WERI-Rb-1 (cell line): ENCODE results near the gene OLFM1.

Source experiments
- DNase-seq: peaks from one replicate; pipeline ENCODE4 v3.0.0-alpha.2; 2020
- H3K27ac ChIP-seq: fragments of 250-450 bp; sonication (Bioruptor Pico); 2 replicates; pipeline ENCODE4 v1.5.1; 2020; ENCODE audit warnings: mild to moderate bottlenecking, moderate library complexity
- H3K27me3 ChIP-seq: fragments of 250-450 bp; sonication (Bioruptor Pico); 2 replicates; pipeline ENCODE4 v1.5.1; 2021; ENCODE audit warnings: mild to moderate bottlenecking, low read depth, moderate library complexity; ENCODE audit not compliant: insufficient read depth, severe bottlenecking
- H3K36me3 ChIP-seq: fragments of 250-450 bp; sonication (Bioruptor Pico); 2 replicates; pipeline ENCODE4 v1.5.1; 2020; ENCODE audit warnings: mild to moderate bottlenecking, moderate library complexity
- H3K4me3 ChIP-seq: 2 replicates; pipeline ENCODE4 v1.5.1; 2011; ENCODE audit warnings: low read depth, mild to moderate bottlenecking, control low read depth, low read length
- H3K9me3 ChIP-seq: fragments of 250-450 bp; sonication (Bioruptor Pico); 2 replicates; pipeline ENCODE4 v1.5.1; 2021; ENCODE audit warnings: mild to moderate bottlenecking, moderate library complexity; ENCODE audit not compliant: severe bottlenecking
- TF ChIP-seq, protein P1 (sequence below): IDR thresholded peaks from 2 replicates; pipeline ENCODE4 v1.5.1; 2011; ENCODE audit warnings: low read depth, mild to moderate bottlenecking, control low read depth, inconsistent platforms, low read length

OLFM1 gene

DNA sequence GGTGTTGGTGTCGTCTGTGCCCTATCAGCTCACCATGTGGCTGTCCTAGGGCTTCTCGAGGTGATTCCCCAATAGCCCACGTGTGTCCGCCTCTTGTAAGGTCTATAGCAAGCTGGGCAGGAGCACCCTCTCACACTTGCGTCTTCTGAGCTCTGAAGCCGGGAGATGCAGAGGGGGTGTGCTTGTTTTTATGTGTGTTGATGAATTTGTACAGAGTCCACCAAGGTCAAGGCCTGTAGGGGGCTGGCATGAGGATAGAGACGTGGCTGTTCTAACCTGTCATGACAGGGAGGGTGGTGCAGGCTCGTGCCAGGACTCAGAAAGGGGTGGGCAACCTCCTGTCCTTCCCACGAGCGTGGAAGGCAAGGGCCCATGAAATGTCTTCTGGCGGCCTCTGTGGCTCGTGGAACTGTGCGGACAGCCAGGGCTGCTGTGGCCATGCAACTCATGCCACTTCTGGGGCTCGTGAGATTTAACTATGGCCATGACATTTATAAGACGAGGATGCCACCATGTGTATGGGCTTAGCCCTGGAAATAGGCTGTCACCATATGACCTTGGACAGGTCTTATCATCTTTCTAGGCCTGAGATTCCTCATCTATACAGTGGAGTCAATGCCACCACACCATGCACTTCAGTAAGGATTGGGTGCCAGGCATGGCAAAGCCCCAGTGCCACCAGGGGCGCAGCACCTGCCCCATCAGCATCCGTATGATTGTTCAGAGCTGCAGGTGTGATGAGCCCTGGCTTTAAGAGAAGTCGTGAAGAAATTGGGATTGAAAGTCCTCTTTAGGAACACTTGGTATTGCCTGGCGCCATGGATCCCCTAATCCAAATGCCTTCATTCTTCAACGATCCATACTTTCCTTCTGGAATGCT lies 2.3 kb upstream of the OLFM1 start:
- Histone ChIP-seq H3K9me3 (no peaks in the 10 kb centered on the region), H3K36me3 (peaks cover 48% of the 10 kb centered on the region), H3K27ac (peak overlapping the region; percentile 80), H3K27me3 (no peaks in the 10 kb centered on the region), H3K4me3 (no peak overlapping the region)
- peak; percentile 6 for DNase-seq
- TF ChIP-seq, protein P1, sequence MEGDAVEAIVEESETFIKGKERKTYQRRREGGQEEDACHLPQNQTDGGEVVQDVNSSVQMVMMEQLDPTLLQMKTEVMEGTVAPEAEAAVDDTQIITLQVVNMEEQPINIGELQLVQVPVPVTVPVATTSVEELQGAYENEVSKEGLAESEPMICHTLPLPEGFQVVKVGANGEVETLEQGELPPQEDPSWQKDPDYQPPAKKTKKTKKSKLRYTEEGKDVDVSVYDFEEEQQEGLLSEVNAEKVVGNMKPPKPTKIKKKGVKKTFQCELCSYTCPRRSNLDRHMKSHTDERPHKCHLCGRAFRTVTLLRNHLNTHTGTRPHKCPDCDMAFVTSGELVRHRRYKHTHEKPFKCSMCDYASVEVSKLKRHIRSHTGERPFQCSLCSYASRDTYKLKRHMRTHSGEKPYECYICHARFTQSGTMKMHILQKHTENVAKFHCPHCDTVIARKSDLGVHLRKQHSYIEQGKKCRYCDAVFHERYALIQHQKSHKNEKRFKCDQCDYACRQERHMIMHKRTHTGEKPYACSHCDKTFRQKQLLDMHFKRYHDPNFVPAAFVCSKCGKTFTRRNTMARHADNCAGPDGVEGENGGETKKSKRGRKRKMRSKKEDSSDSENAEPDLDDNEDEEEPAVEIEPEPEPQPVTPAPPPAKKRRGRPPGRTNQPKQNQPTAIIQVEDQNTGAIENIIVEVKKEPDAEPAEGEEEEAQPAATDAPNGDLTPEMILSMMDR = no peak

DNA sequence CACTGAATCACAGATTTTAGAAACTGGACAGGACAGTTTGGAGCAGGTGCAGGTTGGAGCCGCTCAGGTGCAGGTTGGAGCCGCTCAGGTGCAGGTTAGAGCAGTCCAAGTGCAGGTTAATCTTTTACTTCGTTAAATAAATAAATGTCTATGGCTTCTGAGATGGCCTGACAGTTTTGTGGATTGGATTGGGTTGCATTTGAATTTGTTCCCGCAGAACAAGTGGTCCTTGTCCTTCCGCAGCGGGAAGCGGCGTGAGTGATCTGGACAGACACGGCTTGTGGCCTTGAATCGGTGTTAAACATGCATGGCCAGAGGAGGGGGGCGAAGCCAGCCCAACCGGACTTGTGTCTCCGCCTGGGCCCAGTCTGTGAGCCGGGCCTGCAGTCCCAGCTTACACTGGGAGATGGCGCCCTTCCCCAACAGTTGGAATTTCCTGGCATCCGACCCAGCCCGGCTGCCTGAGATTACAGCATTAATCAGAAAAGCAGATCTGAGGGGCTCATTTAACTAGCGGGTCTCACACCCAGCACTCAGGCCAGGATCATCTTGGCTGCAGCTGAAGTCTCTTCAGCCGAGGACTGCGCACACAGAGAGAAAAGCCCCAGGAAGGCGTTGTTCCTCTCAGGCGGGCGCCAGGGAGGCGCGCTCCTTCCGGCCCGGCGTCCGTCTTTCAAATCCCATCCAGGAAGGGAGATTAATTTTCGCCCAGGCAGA lies 1.5 kb upstream of the OLFM1 start:
- no peaks in the 10 kb centered on the region for H3K27me3 ChIP-seq
- H3K9me3 ChIP-seq = no peaks in the 10 kb centered on the region
- H3K27ac ChIP-seq = peak overlapping the region; percentile 80
- peaks cover 52% of the 10 kb centered on the region for H3K36me3 ChIP-seq
- peak overlapping the region; percentile 24 for H3K4me3 ChIP-seq
- TF ChIP-seq, protein P1 = peak; percentile 89
- peak; percentile 95 for DNase-seq

DNA sequence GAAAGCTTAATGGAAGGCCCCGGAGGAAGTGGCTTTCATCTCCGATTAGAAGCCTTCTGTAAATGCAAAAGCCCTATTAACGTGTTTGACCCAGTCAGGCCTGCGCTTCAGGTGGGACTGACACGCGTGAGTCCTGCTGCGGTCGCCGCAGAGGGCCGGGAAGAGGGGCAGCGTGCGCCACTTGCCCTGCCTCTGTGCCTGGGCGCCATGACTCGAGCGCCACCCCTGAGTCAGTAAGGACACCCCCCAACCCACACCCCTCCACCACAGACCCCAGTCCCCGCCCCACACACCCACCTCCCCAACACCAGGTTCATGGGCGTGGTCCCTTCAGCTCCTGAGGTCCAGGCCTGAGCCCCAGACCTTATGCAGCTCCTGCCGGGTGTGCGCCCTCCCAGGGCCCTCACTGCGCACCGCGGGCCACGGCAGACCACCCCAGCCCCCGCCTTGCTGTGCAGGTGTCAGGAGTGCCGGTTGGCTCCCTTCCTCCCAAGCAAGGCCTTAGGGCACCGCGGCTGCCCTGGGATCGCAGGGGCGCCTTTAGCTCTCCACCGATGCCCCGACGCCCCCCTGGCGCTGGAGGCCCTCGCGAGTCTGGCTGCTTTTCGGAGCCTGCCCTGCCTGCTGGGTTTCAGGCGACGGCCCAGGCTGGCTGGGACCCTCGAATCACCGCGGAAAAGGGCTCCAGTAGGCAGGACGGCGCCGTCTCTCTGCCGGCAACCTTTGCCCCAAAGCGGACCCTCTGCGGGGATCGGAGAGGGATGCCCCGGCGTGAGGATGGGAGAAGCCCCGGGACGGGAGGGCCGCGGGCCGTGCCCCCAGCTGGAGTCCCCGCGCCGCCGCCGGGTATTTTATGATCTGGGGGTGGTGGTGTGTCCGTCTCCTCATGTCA lies 625 bp upstream of the OLFM1 start:
- H3K36me3 ChIP-seq = peaks cover 50% of the 10 kb centered on the region
- peak overlapping the region; percentile 80 for H3K27ac ChIP-seq
- H3K27me3 ChIP-seq = no peaks in the 10 kb centered on the region
- H3K9me3 ChIP-seq = no peaks in the 10 kb centered on the region
- TF ChIP-seq, protein P1 = no peak
- no peak for DNase-seq
- H3K4me3 ChIP-seq = peak overlapping the region; percentile 24

DNA sequence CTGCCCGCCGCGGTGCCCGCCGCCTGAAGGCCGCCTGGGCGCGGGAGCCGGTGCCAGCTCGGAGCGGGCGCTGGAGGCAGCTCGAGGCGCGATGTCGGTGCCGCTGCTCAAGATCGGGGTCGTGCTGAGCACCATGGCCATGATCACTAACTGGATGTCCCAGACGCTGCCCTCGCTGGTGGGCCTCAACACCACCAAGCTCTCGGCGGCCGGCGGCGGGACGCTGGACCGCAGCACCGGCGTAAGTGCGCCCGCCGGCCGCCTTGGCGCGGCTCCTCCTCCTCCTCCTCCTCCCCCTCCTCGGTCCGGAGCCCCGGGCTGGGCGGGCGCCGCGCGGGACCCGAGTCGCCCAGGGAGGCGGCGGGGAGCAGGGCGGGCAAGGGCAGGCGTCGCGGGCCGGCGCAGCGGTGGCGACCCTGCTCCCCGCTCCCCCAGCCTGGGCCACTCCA lies 455 bp downstream of the OLFM1 start:
- no peaks in the 10 kb centered on the region for H3K9me3 ChIP-seq
- no peaks in the 10 kb centered on the region for H3K27me3 ChIP-seq
- H3K27ac ChIP-seq = peak overlapping the region; percentile 67
- H3K36me3 ChIP-seq = peaks cover 50% of the 10 kb centered on the region
- H3K4me3 ChIP-seq = peak overlapping the region; percentile 47
- DNase-seq = no peak
- TF ChIP-seq, protein P1 = no peak

DNA sequence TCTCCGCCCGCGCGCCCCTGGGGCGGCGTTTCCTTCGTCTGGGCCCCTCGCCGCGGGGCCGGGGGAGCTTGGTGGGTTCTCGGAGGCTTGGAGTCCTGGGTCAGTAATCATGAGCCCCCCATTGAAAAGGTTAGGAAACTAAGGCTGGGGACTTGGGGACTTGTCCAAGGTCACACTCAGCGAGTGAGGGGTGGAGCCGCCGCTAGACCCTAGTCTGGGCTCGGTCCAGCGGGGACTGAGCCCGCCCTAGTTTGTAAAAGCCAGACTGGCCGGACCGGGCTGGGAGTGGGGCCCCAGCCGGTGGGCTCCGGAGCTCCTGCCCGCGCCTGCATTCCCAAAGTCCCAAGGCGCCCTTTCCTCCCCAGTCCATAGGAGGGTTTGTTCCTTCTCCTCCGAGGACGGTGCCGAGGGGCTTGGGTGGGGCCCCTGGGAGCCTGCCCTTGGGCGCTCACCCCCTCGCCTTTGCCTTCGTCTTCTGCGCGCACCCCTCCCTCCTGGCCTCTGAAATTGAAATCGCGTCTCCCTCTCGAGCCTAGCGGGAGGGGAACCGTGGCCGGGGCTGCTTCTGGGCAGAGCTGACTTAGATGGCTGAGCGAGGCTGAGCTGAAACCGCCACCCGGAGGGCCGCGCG lies 995 bp downstream of the OLFM1 start:
- H3K4me3 ChIP-seq = peak overlapping the region; percentile 47
- H3K27ac ChIP-seq = peak overlapping the region; percentile 67
- TF ChIP-seq, protein P1 = no peak
- no peak for DNase-seq
- H3K9me3 ChIP-seq = no peaks in the 10 kb centered on the region
- H3K36me3 ChIP-seq = peaks cover 50% of the 10 kb centered on the region
- no peaks in the 10 kb centered on the region for H3K27me3 ChIP-seq
